ENCODE data around the gene COQ3. TPM values are rescaled to one million over a fixed set of nuclear protein-coding genes. Genes with fewer than 3 reads are reported as not detected.
A peak's percentile ranks its signal among the peaks of the same experiment; 100 is the strongest.

COQ3 gene
- total and polyA plus RNA-seq, 2 experiments from 2014 or later, result 5.9 to 8.2 TPM

DNA sequence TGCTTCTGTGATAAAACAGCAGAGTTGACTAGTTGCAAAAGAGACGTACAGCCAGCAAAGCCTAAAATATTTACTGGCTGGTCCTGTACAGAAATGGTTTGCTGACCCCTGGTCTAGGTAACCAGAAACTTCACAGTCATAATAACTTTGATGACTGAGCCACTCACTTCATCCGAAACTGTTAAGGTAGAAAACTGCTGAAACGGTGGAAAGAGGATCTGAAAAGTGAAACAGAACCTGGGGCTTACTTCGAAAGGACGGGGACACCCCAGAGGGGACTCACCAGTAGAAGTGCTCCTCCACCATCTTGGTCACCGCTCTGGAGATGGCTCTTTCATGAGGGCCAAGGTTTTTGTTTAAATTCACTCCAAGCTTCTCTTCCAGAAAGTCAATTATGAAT, 60.9 kb downstream of the COQ3 start:
- no peaks in the 10 kb centered on the region for H3K27me3 ChIP-seq
- 88% methylated on average over 6 of the region's 6 CpGs for WGBS (ENCODE audit: low lambda C conversion rate, missing lambda C conversion rate)
- no peak overlapping the region for H3K4me3 ChIP-seq
- H4K20me1 ChIP-seq (ENCODE audit: insufficient read depth, poor library complexity, severe bottlenecking), result no peaks in the 10 kb centered on the region
- H3K9me3 ChIP-seq (ENCODE audit: low read depth), result no peaks in the 10 kb centered on the region
- no peak overlapping the region for H2AFZ ChIP-seq
- TF ChIP-seq CTCF (IDR thresholded peaks at IDR 0.05; ENCODE audit: poor library complexity) (no peak), EZH2phosphoT487 (IDR thresholded peaks at IDR 0.05; ENCODE audit: low read depth, severe bottlenecking, unreplicated experiment) (no peak), EZH2 (IDR thresholded peaks at IDR 0.05; ENCODE audit: borderline replicate concordance) (no peak)
- no peaks in the 10 kb centered on the region for H3K4me1 ChIP-seq (ENCODE audit: insufficient read depth)
- no peak for DNase-seq (ENCODE audit: low spot score)
- no peaks in the 10 kb centered on the region for H3K36me3 ChIP-seq (replicated peaks; ENCODE audit: insufficient read depth, low read depth)
- no peak overlapping the region for H3K27ac ChIP-seq
- no peaks in the 10 kb centered on the region for H3K79me2 ChIP-seq
- no peak overlapping the region for H3K4me2 ChIP-seq
- H3K9me2 ChIP-seq (replicated peaks; ENCODE audit: insufficient read depth), result no peaks in the 10 kb centered on the region

GRCh38 chr6:99331531-99331930, 62.5 kb downstream of the COQ3 start:
- Histone ChIP-seq H4K20me1 (ENCODE audit: insufficient read depth, poor library complexity, severe bottlenecking) (no peaks in the 10 kb centered on the region), H2AFZ (no peak overlapping the region), H3K27ac (no peak overlapping the region), H3K9me3 (ENCODE audit: low read depth) (no peaks in the 10 kb centered on the region), H3K4me3 (no peak overlapping the region), H3K4me2 (no peak overlapping the region), H3K27me3 (no peaks in the 10 kb centered on the region), H3K9me2 (replicated peaks; ENCODE audit: insufficient read depth) (no peaks in the 10 kb centered on the region), H3K36me3 (replicated peaks; ENCODE audit: insufficient read depth, low read depth) (no peaks in the 10 kb centered on the region), H3K4me1 (ENCODE audit: insufficient read depth) (no peaks in the 10 kb centered on the region), H3K79me2 (no peaks in the 10 kb centered on the region)
- no peak for DNase-seq (ENCODE audit: low spot score)
- WGBS (ENCODE audit: low lambda C conversion rate, missing lambda C conversion rate), result 80% methylated on average over 3 of the region's 3 CpGs
- no peak for TF ChIP-seq CTCF (IDR thresholded peaks at IDR 0.05; ENCODE audit: poor library complexity)
- no peak for TF ChIP-seq EZH2 (IDR thresholded peaks at IDR 0.05; ENCODE audit: borderline replicate concordance)
- TF ChIP-seq EZH2phosphoT487 (IDR thresholded peaks at IDR 0.05; ENCODE audit: low read depth, severe bottlenecking, unreplicated experiment), result no peak

DNA sequence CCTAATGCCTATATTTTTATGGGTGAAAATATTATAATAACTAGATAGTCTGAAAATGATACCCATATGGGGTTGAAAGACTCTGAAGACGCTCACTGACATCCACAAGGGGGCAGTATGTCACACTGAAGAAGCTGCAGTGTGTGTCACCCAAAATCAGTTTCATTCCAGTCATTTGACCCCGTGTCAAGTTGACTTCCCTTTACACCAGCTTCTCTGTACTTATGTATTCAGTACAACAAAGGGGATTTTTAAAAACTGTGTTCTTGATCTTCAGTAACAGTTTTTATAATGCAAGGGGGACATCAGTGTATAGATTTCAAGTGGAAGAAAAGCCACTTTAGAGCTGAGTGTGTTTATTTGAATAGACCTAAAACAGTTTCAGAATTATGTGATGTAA, 63.8 kb downstream of the COQ3 start:
- Histone ChIP-seq H2AFZ (no peak overlapping the region), H3K4me3 (no peak overlapping the region)

More for the DNA sequence above, 63.8 kb downstream of the COQ3 start:
- Histone ChIP-seq H3K79me2 (no peaks in the 10 kb centered on the region), H3K4me2 (no peak overlapping the region), H3K27me3 (no peaks in the 10 kb centered on the region), H3K9me3 (ENCODE audit: low read depth) (no peaks in the 10 kb centered on the region), H3K9me2 (replicated peaks; ENCODE audit: insufficient read depth) (no peaks in the 10 kb centered on the region), H3K36me3 (replicated peaks; ENCODE audit: insufficient read depth, low read depth) (no peaks in the 10 kb centered on the region), H3K4me1 (ENCODE audit: insufficient read depth) (no peaks in the 10 kb centered on the region), H3K27ac (no peak overlapping the region), H4K20me1 (ENCODE audit: insufficient read depth, poor library complexity, severe bottlenecking) (no peaks in the 10 kb centered on the region)
- no peak for TF ChIP-seq EZH2phosphoT487 (IDR thresholded peaks at IDR 0.05; ENCODE audit: low read depth, severe bottlenecking, unreplicated experiment)
- TF ChIP-seq CTCF (IDR thresholded peaks at IDR 0.05; ENCODE audit: poor library complexity), result peak; percentile 75
- no peak for TF ChIP-seq EZH2 (IDR thresholded peaks at IDR 0.05; ENCODE audit: borderline replicate concordance)
- WGBS (ENCODE audit: low lambda C conversion rate, missing lambda C conversion rate), result 14% methylated on average over 2 of the region's 2 CpGs
- peak; percentile 82 for DNase-seq (ENCODE audit: low spot score)

Measured in hepatocyte (in vitro differentiated cells).